ENCODE data around the gene KSR1.

Gene KSR1

GRCh38 chr17:27523712-27524111 is 67.5 kb downstream of the KSR1 start:
- no peak overlapping the region for H3K4me3 ChIP-seq (ENCODE audit: low read length)
- H3K9ac ChIP-seq (ENCODE audit: low read length): no peak overlapping the region
- DNase-seq (ENCODE audit: low read depth): no peak
- no peaks in the 10 kb centered on the region for H3K36me3 ChIP-seq (ENCODE audit: control insufficient read depth, insufficient read depth, low read length, severe bottlenecking)
- H3K4me1 ChIP-seq (ENCODE audit: control insufficient read depth, insufficient read depth, low read length): no peaks in the 10 kb centered on the region
- H3K27me3 ChIP-seq (replicated peaks; ENCODE audit: control insufficient read depth, insufficient read depth, low read length): no peaks in the 10 kb centered on the region
- H3K9me3 ChIP-seq (ENCODE audit: control insufficient read depth, low read length): no peaks in the 10 kb centered on the region

- H3K4me3 ChIP-seq (ENCODE audit: low read length): no peak overlapping the region
- no peak for DNase-seq (ENCODE audit: low read depth)
- peaks cover 3% of the 10 kb centered on the region for H3K4me1 ChIP-seq (ENCODE audit: control insufficient read depth, insufficient read depth, low read length)
- no peaks in the 10 kb centered on the region for H3K36me3 ChIP-seq (ENCODE audit: control insufficient read depth, insufficient read depth, low read length, severe bottlenecking)
- no peaks in the 10 kb centered on the region for H3K9me3 ChIP-seq (ENCODE audit: control insufficient read depth, low read length)
- H3K27me3 ChIP-seq (replicated peaks; ENCODE audit: control insufficient read depth, insufficient read depth, low read length): no peaks in the 10 kb centered on the region
- no peak overlapping the region for H3K9ac ChIP-seq (ENCODE audit: low read length)
Measured at GRCh38 chr17:27524594-27524993, 68.3 kb downstream of the KSR1 start.

- H3K36me3 ChIP-seq (ENCODE audit: control insufficient read depth, insufficient read depth, low read length, severe bottlenecking): no peaks in the 10 kb centered on the region
- no peak overlapping the region for H3K4me3 ChIP-seq (ENCODE audit: low read length)
- H3K27me3 ChIP-seq (replicated peaks; ENCODE audit: control insufficient read depth, insufficient read depth, low read length): no peaks in the 10 kb centered on the region
- H3K9ac ChIP-seq (ENCODE audit: low read length): no peak overlapping the region
- no peaks in the 10 kb centered on the region for H3K9me3 ChIP-seq (ENCODE audit: control insufficient read depth, low read length)
- DNase-seq (ENCODE audit: low read depth): no peak
- peaks cover 3% of the 10 kb centered on the region for H3K4me1 ChIP-seq (ENCODE audit: control insufficient read depth, insufficient read depth, low read length)
Measured at GRCh38 chr17:27525316-27525715, 69.1 kb downstream of the KSR1 start.

GRCh38 chr17:27525836-27526603 is 69.8 kb downstream of the KSR1 start:
- no peak overlapping the region for H3K4me3 ChIP-seq (ENCODE audit: low read length)
- no peaks in the 10 kb centered on the region for H3K9me3 ChIP-seq (ENCODE audit: control insufficient read depth, low read length)
- no peak for DNase-seq (ENCODE audit: low read depth)
- peaks cover 10% of the 10 kb centered on the region for H3K4me1 ChIP-seq (ENCODE audit: control insufficient read depth, insufficient read depth, low read length)
- no peak overlapping the region for H3K9ac ChIP-seq (ENCODE audit: low read length)
- H3K36me3 ChIP-seq (ENCODE audit: control insufficient read depth, insufficient read depth, low read length, severe bottlenecking): no peaks in the 10 kb centered on the region
- no peaks in the 10 kb centered on the region for H3K27me3 ChIP-seq (replicated peaks; ENCODE audit: control insufficient read depth, insufficient read depth, low read length)

GRCh38 chr17:27526604-27527002 is 70.4 kb downstream of the KSR1 start:
- H3K27me3 ChIP-seq (replicated peaks; ENCODE audit: control insufficient read depth, insufficient read depth, low read length): no peaks in the 10 kb centered on the region
- DNase-seq (ENCODE audit: low read depth): peak; percentile 52
- H3K36me3 ChIP-seq (ENCODE audit: control insufficient read depth, insufficient read depth, low read length, severe bottlenecking): no peaks in the 10 kb centered on the region

GRCh38 chr17:27529230-27529796 is 73.1 kb downstream of the KSR1 start:
- no peak overlapping the region for H3K9ac ChIP-seq (ENCODE audit: low read length)
- no peaks in the 10 kb centered on the region for H3K9me3 ChIP-seq (ENCODE audit: control insufficient read depth, low read length)
- H3K36me3 ChIP-seq (ENCODE audit: control insufficient read depth, insufficient read depth, low read length, severe bottlenecking): no peaks in the 10 kb centered on the region
- no peaks in the 10 kb centered on the region for H3K27me3 ChIP-seq (replicated peaks; ENCODE audit: control insufficient read depth, insufficient read depth, low read length)
- DNase-seq (ENCODE audit: low read depth): peak; percentile 82
- no peak overlapping the region for H3K4me3 ChIP-seq (ENCODE audit: low read length)
- H3K4me1 ChIP-seq (ENCODE audit: control insufficient read depth, insufficient read depth, low read length): peaks cover 29% of the 10 kb centered on the region

More at GRCh38 chr17:27526604-27527002, 70.4 kb downstream of the KSR1 start:
- Histone ChIP-seq H3K4me3 (ENCODE audit: low read length) (no peak overlapping the region), H3K9ac (ENCODE audit: low read length) (no peak overlapping the region), H3K9me3 (ENCODE audit: control insufficient read depth, low read length) (no peaks in the 10 kb centered on the region), H3K4me1 (ENCODE audit: control insufficient read depth, insufficient read depth, low read length) (peaks cover 15% of the 10 kb centered on the region)

- no peak overlapping the region for H3K4me3 ChIP-seq (ENCODE audit: low read length)
- no peaks in the 10 kb centered on the region for H3K36me3 ChIP-seq (ENCODE audit: control insufficient read depth, insufficient read depth, low read length, severe bottlenecking)
- H3K27me3 ChIP-seq (replicated peaks; ENCODE audit: control insufficient read depth, insufficient read depth, low read length): no peaks in the 10 kb centered on the region
- H3K9me3 ChIP-seq (ENCODE audit: control insufficient read depth, low read length): no peaks in the 10 kb centered on the region
- DNase-seq (ENCODE audit: low read depth): peak; percentile 31
- H3K4me1 ChIP-seq (ENCODE audit: control insufficient read depth, insufficient read depth, low read length): peaks cover 45% of the 10 kb centered on the region
- no peak overlapping the region for H3K9ac ChIP-seq (ENCODE audit: low read length)
Measured at GRCh38 chr17:27530764-27531391, 74.6 kb downstream of the KSR1 start.

- Histone ChIP-seq H3K27me3 (replicated peaks; ENCODE audit: control insufficient read depth, insufficient read depth, low read length) (no peaks in the 10 kb centered on the region), H3K36me3 (ENCODE audit: control insufficient read depth, insufficient read depth, low read length, severe bottlenecking) (no peaks in the 10 kb centered on the region), H3K9ac (ENCODE audit: low read length) (no peak overlapping the region), H3K9me3 (ENCODE audit: control insufficient read depth, low read length) (no peaks in the 10 kb centered on the region), H3K4me1 (ENCODE audit: control insufficient read depth, insufficient read depth, low read length) (peaks cover 50% of the 10 kb centered on the region), H3K4me3 (ENCODE audit: low read length) (no peak overlapping the region)
- no peak for DNase-seq (ENCODE audit: low read depth)
Measured at GRCh38 chr17:27531469-27531961, 75.3 kb downstream of the KSR1 start.

GRCh38 chr17:27532269-27533263 is 76.3 kb downstream of the KSR1 start:
- H3K36me3 ChIP-seq (ENCODE audit: control insufficient read depth, insufficient read depth, low read length, severe bottlenecking): no peaks in the 10 kb centered on the region
- peaks cover 50% of the 10 kb centered on the region for H3K4me1 ChIP-seq (ENCODE audit: control insufficient read depth, insufficient read depth, low read length)
- no peaks in the 10 kb centered on the region for H3K9me3 ChIP-seq (ENCODE audit: control insufficient read depth, low read length)
- no peak overlapping the region for H3K9ac ChIP-seq (ENCODE audit: low read length)
- no peaks in the 10 kb centered on the region for H3K27me3 ChIP-seq (replicated peaks; ENCODE audit: control insufficient read depth, insufficient read depth, low read length)
- no peak for DNase-seq (ENCODE audit: low read depth)
- H3K4me3 ChIP-seq (ENCODE audit: low read length): no peak overlapping the region

GRCh38 chr17:27533874-27534815 is 77.9 kb downstream of the KSR1 start:
- Histone ChIP-seq H3K9ac (ENCODE audit: low read length) (no peak overlapping the region), H3K9me3 (ENCODE audit: control insufficient read depth, low read length) (no peaks in the 10 kb centered on the region), H3K4me3 (ENCODE audit: low read length) (no peak overlapping the region), H3K4me1 (ENCODE audit: control insufficient read depth, insufficient read depth, low read length) (peaks cover 50% of the 10 kb centered on the region), H3K27me3 (replicated peaks; ENCODE audit: control insufficient read depth, insufficient read depth, low read length) (no peaks in the 10 kb centered on the region), H3K36me3 (ENCODE audit: control insufficient read depth, insufficient read depth, low read length, severe bottlenecking) (no peaks in the 10 kb centered on the region)
- DNase-seq (ENCODE audit: low read depth): peak; percentile 86

All from adipocyte (in vitro differentiated cells).